ENCODE measurements around the gene KANSL3.

Gene KANSL3

GRCh38 chr2:96608469-96609455 lies 29.4 kb downstream of the KANSL3 start:
- Histone ChIP-seq H3K36me3 (ENCODE audit: control insufficient read depth, insufficient read depth, low read length) (peaks cover 38% of the 10 kb centered on the region), H3K27ac (ENCODE audit: low read length) (no peak overlapping the region)

DNA sequence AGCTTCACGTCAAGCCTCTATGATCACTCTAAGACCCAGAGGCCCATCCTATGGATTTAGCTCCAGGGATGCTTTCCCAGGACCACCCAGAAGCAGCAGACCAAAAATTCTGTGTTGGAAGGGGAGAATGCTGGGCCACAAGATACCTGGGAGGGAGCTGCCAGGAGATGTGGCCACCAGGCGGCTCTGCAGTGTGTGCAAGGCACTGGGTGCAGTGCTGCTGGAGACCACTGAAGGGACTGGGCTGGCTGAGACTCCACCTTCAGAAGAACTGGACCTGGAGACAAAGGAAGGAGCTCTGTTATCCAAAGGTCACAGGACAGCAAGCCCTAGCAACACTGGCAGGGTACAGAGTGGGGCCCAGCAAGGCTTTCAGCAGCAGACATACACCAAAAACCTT lies 34.0 kb downstream of the KANSL3 start:
- Histone ChIP-seq H3K36me3 (ENCODE audit: control insufficient read depth, insufficient read depth, low read length) (peaks cover 38% of the 10 kb centered on the region), H3K9me3 (ENCODE audit: control insufficient read depth, insufficient read depth, low read length) (no peaks in the 10 kb centered on the region), H3K4me1 (ENCODE audit: control insufficient read depth, insufficient read depth, low read length) (no peaks in the 10 kb centered on the region), H3K27ac (ENCODE audit: low read length) (no peak overlapping the region), H3K4me3 (ENCODE audit: low read length) (no peak overlapping the region), H3K27me3 (ENCODE audit: control insufficient read depth, insufficient read depth, low read length) (no peaks in the 10 kb centered on the region)
- no peak for DNase-seq (ENCODE audit: low read depth, low spot score)
- WGBS (ENCODE audit: insufficient coverage, insufficient read length) = no CpG with 5 or more reads among the region's 2 CpGs

More at GRCh38 chr2:96608469-96609455, 29.4 kb downstream of the KANSL3 start:
- no peaks in the 10 kb centered on the region for H3K9me3 ChIP-seq (ENCODE audit: control insufficient read depth, insufficient read depth, low read length)
- H3K4me1 ChIP-seq (ENCODE audit: control insufficient read depth, insufficient read depth, low read length) = no peaks in the 10 kb centered on the region
- H3K4me3 ChIP-seq (ENCODE audit: low read length) = no peak overlapping the region
- DNase-seq (ENCODE audit: low read depth, low spot score) = no peak
- no CpG with 5 or more reads among the region's 13 CpGs for WGBS (ENCODE audit: insufficient coverage, insufficient read length)
- no peaks in the 10 kb centered on the region for H3K27me3 ChIP-seq (ENCODE audit: control insufficient read depth, insufficient read depth, low read length)

GRCh38 chr2:96602330-96602823 lies 35.7 kb downstream of the KANSL3 start:
- H3K27me3 ChIP-seq (ENCODE audit: control insufficient read depth, insufficient read depth, low read length) = no peaks in the 10 kb centered on the region
- no peaks in the 10 kb centered on the region for H3K4me1 ChIP-seq (ENCODE audit: control insufficient read depth, insufficient read depth, low read length)
- H3K4me3 ChIP-seq (ENCODE audit: low read length) = no peak overlapping the region
- no CpG with 5 or more reads among the region's 2 CpGs for WGBS (ENCODE audit: insufficient coverage, insufficient read length)
- no peak overlapping the region for H3K27ac ChIP-seq (ENCODE audit: low read length)
- peaks cover 27% of the 10 kb centered on the region; the same call in 1 of the 2 replicates for H3K36me3 ChIP-seq (ENCODE audit: control insufficient read depth, insufficient read depth, low read length)
- no peaks in the 10 kb centered on the region for H3K9me3 ChIP-seq (ENCODE audit: control insufficient read depth, insufficient read depth, low read length)
- no peak for DNase-seq (ENCODE audit: low read depth, low spot score)

DNA sequence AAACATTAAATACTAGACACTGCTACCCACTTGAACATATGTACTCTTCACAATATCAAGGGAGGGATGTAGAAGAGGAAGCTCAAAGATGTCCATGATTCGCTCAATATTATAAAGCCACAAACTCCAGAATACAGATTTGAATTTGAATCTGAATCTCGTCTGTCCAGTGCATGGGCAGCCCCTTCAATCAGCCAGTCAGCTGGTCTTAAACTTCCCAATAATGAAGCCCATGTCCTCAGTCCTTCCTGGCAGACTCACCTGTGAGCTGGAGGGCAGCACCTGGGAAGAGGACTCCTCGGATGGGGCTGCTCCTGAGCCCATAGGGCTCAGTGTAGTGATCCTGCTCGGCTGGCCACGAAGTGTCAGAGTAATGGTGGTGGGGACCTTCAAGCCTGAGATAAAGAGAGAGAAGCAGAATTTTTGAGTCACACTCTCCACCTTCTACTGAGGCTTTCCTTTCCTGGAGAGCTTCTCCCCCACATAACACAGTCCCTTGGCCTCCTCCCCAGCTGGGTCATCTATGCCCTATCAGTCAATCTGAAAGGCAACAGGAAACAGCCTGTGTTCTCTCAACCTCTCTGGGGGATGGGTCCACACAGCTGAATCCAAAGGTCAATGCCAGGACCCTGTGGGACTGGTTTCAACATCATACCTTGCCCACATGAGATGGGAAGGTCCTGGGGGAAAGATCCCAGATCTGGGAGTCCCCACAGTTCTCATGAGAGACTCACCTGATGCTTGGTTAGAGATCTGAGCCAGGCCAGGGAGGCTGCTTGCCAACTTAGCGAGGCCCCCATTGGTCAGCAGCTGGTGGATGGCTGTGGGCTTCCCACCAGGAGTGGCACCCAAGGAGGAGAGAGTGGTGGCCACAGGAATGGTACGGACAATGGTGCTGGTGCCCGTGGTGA lies 36.5 kb downstream of the KANSL3 start:
- H3K27me3 ChIP-seq (ENCODE audit: control insufficient read depth, insufficient read depth, low read length) = no peaks in the 10 kb centered on the region
- peaks cover 24% of the 10 kb centered on the region; the same call in 1 of the 2 replicates for H3K36me3 ChIP-seq (ENCODE audit: control insufficient read depth, insufficient read depth, low read length)
- no peak overlapping the region for H3K4me3 ChIP-seq (ENCODE audit: low read length)
- no peak overlapping the region for H3K27ac ChIP-seq (ENCODE audit: low read length)
- no peak for DNase-seq (ENCODE audit: low read depth, low spot score)
- no CpG with 5 or more reads among the region's 8 CpGs for WGBS (ENCODE audit: insufficient coverage, insufficient read length)
- H3K9me3 ChIP-seq (ENCODE audit: control insufficient read depth, insufficient read depth, low read length) = no peaks in the 10 kb centered on the region
- no peaks in the 10 kb centered on the region for H3K4me1 ChIP-seq (ENCODE audit: control insufficient read depth, insufficient read depth, low read length)

DNA sequence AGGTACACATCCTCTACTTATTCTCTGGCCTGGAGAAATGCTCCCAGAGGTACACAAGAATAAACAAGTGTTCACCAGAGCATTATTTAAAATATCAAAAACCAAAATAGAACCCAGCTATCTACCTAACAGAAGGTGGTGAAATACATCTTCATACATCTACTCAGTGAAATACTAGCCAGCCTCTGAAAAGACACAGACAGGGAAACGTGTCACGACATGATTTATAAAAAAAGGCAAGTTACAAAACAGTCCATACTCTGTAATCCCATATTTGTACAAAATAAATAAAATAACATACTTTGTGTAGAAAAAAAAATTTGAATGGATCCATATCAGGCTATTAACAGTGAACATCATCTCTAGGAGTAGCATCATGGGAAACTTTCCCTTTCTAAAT lies 38.2 kb downstream of the KANSL3 start:
- DNase-seq (ENCODE audit: low read depth, low spot score) = no peak
- Histone ChIP-seq H3K36me3 (ENCODE audit: control insufficient read depth, insufficient read depth, low read length) (peaks cover 19% of the 10 kb centered on the region), H3K4me3 (ENCODE audit: low read length) (no peak overlapping the region), H3K4me1 (ENCODE audit: control insufficient read depth, insufficient read depth, low read length) (no peaks in the 10 kb centered on the region), H3K27ac (ENCODE audit: low read length) (no peak overlapping the region), H3K27me3 (ENCODE audit: control insufficient read depth, insufficient read depth, low read length) (no peaks in the 10 kb centered on the region), H3K9me3 (ENCODE audit: control insufficient read depth, insufficient read depth, low read length) (no peaks in the 10 kb centered on the region)
- no CpG with 5 or more reads among the region's 2 CpGs for WGBS (ENCODE audit: insufficient coverage, insufficient read length)

GRCh38 chr2:96596596-96596995 lies 41.5 kb downstream of the KANSL3 start:
- H3K27me3 ChIP-seq (ENCODE audit: control insufficient read depth, insufficient read depth, low read length) = no peaks in the 10 kb centered on the region
- H3K9me3 ChIP-seq (ENCODE audit: control insufficient read depth, insufficient read depth, low read length) = no peaks in the 10 kb centered on the region
- no peak for DNase-seq (ENCODE audit: low read depth, low spot score)
- no peak overlapping the region for H3K27ac ChIP-seq (ENCODE audit: low read length)
- no peak overlapping the region for H3K4me3 ChIP-seq (ENCODE audit: low read length)
- H3K4me1 ChIP-seq (ENCODE audit: control insufficient read depth, insufficient read depth, low read length) = no peaks in the 10 kb centered on the region
- peaks cover 10% of the 10 kb centered on the region for H3K36me3 ChIP-seq (ENCODE audit: control insufficient read depth, insufficient read depth, low read length)

- no peaks in the 10 kb centered on the region for H3K27me3 ChIP-seq (ENCODE audit: control insufficient read depth, insufficient read depth, low read length)
- no peaks in the 10 kb centered on the region for H3K4me1 ChIP-seq (ENCODE audit: control insufficient read depth, insufficient read depth, low read length)
- WGBS (ENCODE audit: insufficient coverage, insufficient read length) = no CpG with 5 or more reads among the region's 5 CpGs
- no peak overlapping the region for H3K27ac ChIP-seq (ENCODE audit: low read length)
- no peak for DNase-seq (ENCODE audit: low read depth, low spot score)
- no peaks in the 10 kb centered on the region for H3K9me3 ChIP-seq (ENCODE audit: control insufficient read depth, insufficient read depth, low read length)
- no peak overlapping the region for H3K4me3 ChIP-seq (ENCODE audit: low read length)
- H3K36me3 ChIP-seq (ENCODE audit: control insufficient read depth, insufficient read depth, low read length) = peaks cover 10% of the 10 kb centered on the region
Observed at GRCh38 chr2:96594691-96595152, 43.4 kb downstream of the KANSL3 start.

DNA sequence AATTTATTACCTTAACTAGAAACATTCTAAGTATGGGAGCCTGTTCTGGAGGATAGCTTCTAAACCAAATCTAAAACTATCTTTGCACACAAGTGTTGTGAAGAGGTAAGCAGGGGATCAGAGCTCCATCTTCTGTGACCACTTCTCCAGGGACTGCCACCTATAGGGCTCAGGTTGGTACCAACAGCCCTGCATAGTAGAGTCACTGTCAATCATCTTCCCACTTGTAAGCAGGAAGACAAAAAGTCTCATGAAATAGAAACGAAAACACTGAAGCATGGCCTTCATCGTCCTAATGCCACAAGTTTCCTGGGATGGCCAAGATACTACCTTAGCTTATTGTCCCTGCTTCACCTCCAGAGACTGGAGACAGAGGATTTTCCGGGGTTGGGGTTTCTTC lies 43.8 kb downstream of the KANSL3 start:
- H3K4me1 ChIP-seq (ENCODE audit: control insufficient read depth, insufficient read depth, low read length) = no peaks in the 10 kb centered on the region
- H3K27me3 ChIP-seq (ENCODE audit: control insufficient read depth, insufficient read depth, low read length) = no peaks in the 10 kb centered on the region
- H3K27ac ChIP-seq (ENCODE audit: low read length) = no peak overlapping the region
- whole genome bisulfite sequencing (ENCODE audit: insufficient coverage, insufficient read length) = no CpG with 5 or more reads among the region's 3 CpGs
- peaks cover 10% of the 10 kb centered on the region for H3K36me3 ChIP-seq (ENCODE audit: control insufficient read depth, insufficient read depth, low read length)
- no peaks in the 10 kb centered on the region for H3K9me3 ChIP-seq (ENCODE audit: control insufficient read depth, insufficient read depth, low read length)
- DNase-seq (ENCODE audit: low read depth, low spot score) = no peak
- H3K4me3 ChIP-seq (ENCODE audit: low read length) = no peak overlapping the region

- no peaks in the 10 kb centered on the region for H3K4me1 ChIP-seq (ENCODE audit: control insufficient read depth, insufficient read depth, low read length)
- no peak for DNase-seq (ENCODE audit: low read depth, low spot score)
- no peak overlapping the region for H3K4me3 ChIP-seq (ENCODE audit: low read length)
- no peaks in the 10 kb centered on the region for H3K27me3 ChIP-seq (ENCODE audit: control insufficient read depth, insufficient read depth, low read length)
- peaks cover 7% of the 10 kb centered on the region for H3K36me3 ChIP-seq (ENCODE audit: control insufficient read depth, insufficient read depth, low read length)
- WGBS (ENCODE audit: insufficient coverage, insufficient read length) = no CpG with 5 or more reads among the region's 3 CpGs
- no peak overlapping the region for H3K27ac ChIP-seq (ENCODE audit: low read length)
- H3K9me3 ChIP-seq (ENCODE audit: control insufficient read depth, insufficient read depth, low read length) = no peaks in the 10 kb centered on the region
Observed at GRCh38 chr2:96591494-96591893, 46.6 kb downstream of the KANSL3 start.

DNA sequence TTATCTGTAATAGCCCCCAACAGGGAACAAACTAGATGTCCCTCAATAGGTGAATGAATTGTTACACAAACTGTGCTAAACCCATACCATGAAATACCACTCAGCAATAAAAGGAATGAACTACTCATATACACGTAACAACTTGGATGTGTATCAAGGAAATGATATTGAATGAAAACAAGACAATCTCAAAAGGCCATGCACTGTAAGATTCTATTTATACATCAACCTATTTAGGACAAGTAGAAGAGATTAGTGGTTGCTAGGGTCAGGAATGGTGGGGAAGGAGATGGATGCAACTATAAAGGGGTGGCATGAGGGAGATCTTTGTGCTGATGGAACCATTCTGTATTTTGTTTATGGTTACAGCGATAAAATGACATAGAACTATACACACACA lies 47.1 kb downstream of the KANSL3 start:
- H3K4me3 ChIP-seq (ENCODE audit: low read length) = no peak overlapping the region
- H3K36me3 ChIP-seq (ENCODE audit: control insufficient read depth, insufficient read depth, low read length) = peaks cover 7% of the 10 kb centered on the region
- WGBS (ENCODE audit: insufficient coverage, insufficient read length) = no CpG with 5 or more reads among the region's 2 CpGs
- H3K4me1 ChIP-seq (ENCODE audit: control insufficient read depth, insufficient read depth, low read length) = no peaks in the 10 kb centered on the region
- H3K27ac ChIP-seq (ENCODE audit: low read length) = no peak overlapping the region
- H3K9me3 ChIP-seq (ENCODE audit: control insufficient read depth, insufficient read depth, low read length) = no peaks in the 10 kb centered on the region
- no peak for DNase-seq (ENCODE audit: low read depth, low spot score)
- H3K27me3 ChIP-seq (ENCODE audit: control insufficient read depth, insufficient read depth, low read length) = no peaks in the 10 kb centered on the region
